HepG2 (cell line): ENCODE results near the gene PCAT6. TPM values are rescaled to one million over a fixed set of nuclear protein-coding genes. Genes with fewer than 3 reads are reported as not detected.

Source experiments
- ATAC-seq: fragments of 200-7000 bp; cut with Tn5 transposase; 3 replicates; pipeline ENCODE4 v1.9.1; 2020; ENCODE audit warnings: mild to moderate bottlenecking, moderate library complexity
- BruUV-seq: library from RNA; stranded (reverse); fragments of 400-500 nt; replicated peaks from 2 replicates; lab custom pipeline; 2021; lab: Mats Ljungman, UMichigan
- CTCF ChIA-PET: fragments of 300-600 bp; formaldehyde crosslinking; extraction: SDS; loops from one replicate; lab custom pipeline; 2021; ENCODE audit warnings: low total read pairs, inconsistent platforms, low intra/inter-chr PET ratio; lab: Yijun Ruan, JAX
- POLR2A ChIA-PET: fragments of 350-600 bp; sonication (Branson Sonifier 250); formaldehyde crosslinking; loops from one replicate; lab custom pipeline; 2020; ENCODE audit warnings: antibody characterized with exemption, inconsistent platforms; lab: Yijun Ruan, JAX
- DNase-seq: peaks from one replicate; pipeline ENCODE4 v3.0.0-alpha.2; 2015; ENCODE audit warnings: low spot score
- FAIRE-seq: peaks from 3 replicates; lab custom pipeline; 2011; peaks lifted over from hg19 to GRCh38; lab: Jason Lieb, UNC
- H2AFZ ChIP-seq: one replicate; pipeline ENCODE4 v1.6.1; 2011; ENCODE audit warnings: low read length, inconsistent platforms
- H3K27ac ChIP-seq: fragments of 300-600 bp; 3 replicates; pipeline ENCODE4 v1.8.0; 2011; ENCODE audit warnings: mixed run types, mild to moderate bottlenecking, mixed read lengths, low read length, inconsistent platforms; ENCODE audit not compliant: insufficient read depth; ENCODE audit errors: extremely low read length
- H3K27me3 ChIP-seq, 2 experiments: fragments of 200-600 bp in 1 of 2; 2 replicates in 1 of 2; 3 replicates in 1 of 2; pipeline versions ENCODE4 v1.6.0 to v1.8.0; 2011; ENCODE audit warnings: low read length in 2 of 2, mild to moderate bottlenecking in 2 of 2, moderate library complexity in 2 of 2, inconsistent platforms in 1 of 2; ENCODE audit not compliant: insufficient read depth in 2 of 2, control insufficient read depth in 1 of 2
- H3K36me3 ChIP-seq, 2 experiments: fragments of 200-600 bp in 1 of 2; replicated peaks in 1 of 2; 2 replicates in 1 of 2; 3 replicates in 1 of 2; pipeline versions ENCODE4 v1.5.1 to v1.8.0; 2011; ENCODE audit warnings: low read length in 2 of 2, inconsistent platforms in 1 of 2; ENCODE audit not compliant: insufficient read depth in 2 of 2, control insufficient read depth in 1 of 2
- H3K4me1 ChIP-seq: 2 replicates; pipeline ENCODE4 v1.5.1; 2012; ENCODE audit warnings: low read length, inconsistent platforms; ENCODE audit not compliant: insufficient read depth
- H3K4me2 ChIP-seq: 2 replicates; pipeline ENCODE4 v1.6.0; 2011; ENCODE audit warnings: low read depth, low read length, inconsistent platforms
- H3K4me3 ChIP-seq, 3 experiments: fragments of 200-600 bp in 1 of 3; sonication (generic), shearing (Covaris generic) in 1 of 3; replicated peaks in 1 of 3; 2 replicates each; pipeline ENCODE4 v1.5.1; 2011 to 2016; ENCODE audit warnings: low read length in 3 of 3, inconsistent platforms in 2 of 3, low read depth in 2 of 3, mild to moderate bottlenecking in 2 of 3, control low read depth in 1 of 3, mixed read lengths in 1 of 3; ENCODE audit not compliant: insufficient read depth in 1 of 3
- H3K79me2 ChIP-seq: one replicate; pipeline ENCODE4 v1.6.1; 2011; ENCODE audit warnings: low read length, inconsistent platforms; ENCODE audit not compliant: insufficient read depth
- H3K9ac ChIP-seq: 2 replicates; pipeline ENCODE4 v1.6.0; 2011; ENCODE audit warnings: mild to moderate bottlenecking, low read depth, low read length, inconsistent platforms; ENCODE audit not compliant: insufficient read depth
- H3K9me3 ChIP-seq: 2 replicates; pipeline ENCODE4 v1.5.1; 2012; ENCODE audit warnings: mild to moderate bottlenecking, low read length
- H4K20me1 ChIP-seq: 2 replicates; pipeline ENCODE4 v1.6.0; 2011; ENCODE audit warnings: inconsistent platforms, mild to moderate bottlenecking, low read length, moderate library complexity; ENCODE audit not compliant: insufficient read depth
- CEBPB ChIP-seq: IDR thresholded peaks from 2 replicates; pipeline ENCODE4 v1.6.1; 2011; ENCODE audit warnings: low read depth, low read length, improper control_type of control experiment, borderline replicate concordance
- CEBPG ChIP-seq: IDR thresholded peaks from 2 replicates; pipeline ENCODE4 v1.6.1; 2016
- ISX ChIP-seq: sonication (generic); formaldehyde crosslinking; conservative IDR thresholded peaks from 2 replicates; pipeline ENCODE4 v1.5.0; 2020; ENCODE audit warnings: missing genetic modification reagents
- TBX2 ChIP-seq: sonication (generic); formaldehyde crosslinking; IDR thresholded peaks from 2 replicates; pipeline ENCODE4 v1.5.0; 2020; ENCODE audit warnings: missing genetic modification reagents, mild to moderate bottlenecking, borderline replicate concordance
- WGBS: methylation state at CpG from one replicate; pipeline ENCODE4 v1.1.6; 2017; ENCODE audit warnings: low lambda C conversion rate; 5-methylcytosine and 5-hydroxymethylcytosine counted together
- in situ Hi-C: cut with HindIII; loops from 2 replicates; pipeline ENCODE4 v1.10.0; 2017; ENCODE audit warnings: low pct_unique_long_range_greater_than_20kb; ENCODE audit not compliant: extremely low pct_ligation_motif_present
- intact Hi-C: fragments of 100-400 bp; cut with micrococcal nuclease; formaldehyde crosslinking; loops from one replicate; pipeline ENCODE4 v1.10.0; 2022; ENCODE audit not compliant: unreplicated experiment
- polyA plus RNA-seq, 8 experiments: library from polyadenylated mRNA; depleted of rRNA in 3 of 8; stranded (reverse) in 7 of 8; unstranded in 1 of 8; fragments of >200 nt; fragmentation: Illumina TruSeq in 4 of 8; extraction: Trizol in 4 of 8; gene quantifications; 2 replicates each; pipeline versions ENCODE4 v1.2.1 to v1.2.3, GENCODE V29; 2011 to 2016; ENCODE audit warnings: low read depth in 4 of 8, missing spikeins in 1 of 8, mixed read lengths in 1 of 8; ENCODE audit not compliant: insufficient read depth in 1 of 8
- total RNA-seq, 5 experiments: library from RNA; depleted of rRNA; stranded (reverse); fragments of >200 nt; fragmentation: Illumina TruSeq; extraction: Trizol; gene quantifications; 2 replicates each; pipeline ENCODE4 v1.2.3, GENCODE V29; 2016; ENCODE audit warnings: low read depth in 1 of 5
- TF ChIP-seq, protein P1 (sequence below): sonication (generic); formaldehyde crosslinking; IDR thresholded peaks from 2 replicates; pipeline ENCODE4 v1.4.0; 2020; ENCODE audit warnings: missing genetic modification reagents

PCAT6 gene
- total and polyA plus RNA-seq, 2 of the 13 experiments (the other 11 are each of a cell fraction or from before 2014, with no cell fraction given) = 0.60 to 4.4 TPM

DNA sequence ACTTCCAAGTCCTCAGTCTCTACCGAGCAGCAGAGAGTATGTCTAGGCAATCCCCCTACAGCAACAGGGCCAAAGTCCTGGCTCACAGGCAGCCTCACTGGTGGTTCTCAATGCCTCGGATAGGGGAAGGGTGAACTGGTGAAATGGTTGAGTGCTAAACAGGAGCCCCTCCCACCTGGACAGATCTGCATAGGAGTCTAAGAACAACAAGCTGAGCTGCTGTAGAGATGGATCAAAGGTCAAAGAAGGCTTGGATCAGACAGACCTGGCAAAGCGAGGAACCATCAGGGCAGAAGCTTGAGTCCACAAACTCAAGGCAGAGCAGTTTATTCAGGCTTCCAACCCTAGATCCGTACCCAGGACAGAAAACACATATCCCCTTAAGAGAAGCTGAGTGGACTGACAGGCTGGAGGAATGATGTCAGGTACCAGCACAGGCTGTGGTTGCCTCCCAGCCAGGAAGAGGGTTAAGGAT is 46.4 kb downstream of the PCAT6 start (continued):
- TF ChIP-seq, protein P1, sequence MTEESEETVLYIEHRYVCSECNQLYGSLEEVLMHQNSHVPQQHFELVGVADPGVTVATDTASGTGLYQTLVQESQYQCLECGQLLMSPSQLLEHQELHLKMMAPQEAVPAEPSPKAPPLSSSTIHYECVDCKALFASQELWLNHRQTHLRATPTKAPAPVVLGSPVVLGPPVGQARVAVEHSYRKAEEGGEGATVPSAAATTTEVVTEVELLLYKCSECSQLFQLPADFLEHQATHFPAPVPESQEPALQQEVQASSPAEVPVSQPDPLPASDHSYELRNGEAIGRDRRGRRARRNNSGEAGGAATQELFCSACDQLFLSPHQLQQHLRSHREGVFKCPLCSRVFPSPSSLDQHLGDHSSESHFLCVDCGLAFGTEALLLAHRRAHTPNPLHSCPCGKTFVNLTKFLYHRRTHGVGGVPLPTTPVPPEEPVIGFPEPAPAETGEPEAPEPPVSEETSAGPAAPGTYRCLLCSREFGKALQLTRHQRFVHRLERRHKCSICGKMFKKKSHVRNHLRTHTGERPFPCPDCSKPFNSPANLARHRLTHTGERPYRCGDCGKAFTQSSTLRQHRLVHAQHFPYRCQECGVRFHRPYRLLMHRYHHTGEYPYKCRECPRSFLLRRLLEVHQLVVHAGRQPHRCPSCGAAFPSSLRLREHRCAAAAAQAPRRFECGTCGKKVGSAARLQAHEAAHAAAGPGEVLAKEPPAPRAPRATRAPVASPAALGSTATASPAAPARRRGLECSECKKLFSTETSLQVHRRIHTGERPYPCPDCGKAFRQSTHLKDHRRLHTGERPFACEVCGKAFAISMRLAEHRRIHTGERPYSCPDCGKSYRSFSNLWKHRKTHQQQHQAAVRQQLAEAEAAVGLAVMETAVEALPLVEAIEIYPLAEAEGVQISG (CRISPR knock-in tag) = peak; percentile 36; the same call in 1 of the 2 replicates

DNA sequence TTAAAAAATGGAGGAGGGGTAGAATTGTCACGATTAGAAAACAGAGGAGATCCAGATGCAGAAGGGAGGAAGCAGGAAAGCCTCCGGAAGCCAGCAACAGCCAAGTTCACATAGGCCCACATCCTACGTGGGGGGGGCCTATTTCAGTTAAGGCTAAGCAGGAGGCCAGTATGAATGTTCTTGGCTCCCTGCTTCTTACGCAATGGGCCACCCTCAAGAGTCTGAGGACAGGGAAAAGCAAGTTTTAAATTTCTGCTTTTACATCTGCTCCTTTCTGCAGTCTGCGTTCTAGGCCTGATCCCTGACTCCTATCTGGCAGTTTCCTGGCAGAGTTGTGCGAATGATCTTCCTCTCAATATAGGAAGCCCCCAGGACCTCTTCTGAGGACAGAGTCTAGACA is 47.6 kb downstream of the PCAT6 start:
- POLR2A ChIA-PET = interaction anchor here (1.4 kb wide), 1 partner anchor 50 kb away, joined by 4 read pairs; the partner anchor contains the start of gene KDM5B

More for the DNA sequence above, 47.6 kb downstream of the PCAT6 start:
- in situ Hi-C loops (loop anchor here (5.0 kb wide), 1 partner anchor 46 kb away; the partner anchor contains the start of gene PCAT6), intact Hi-C loops (no loop called here)
- TF ChIP-seq CEBPB = peak; percentile 73
- TF ChIP-seq ISX (CRISPR knock-in tag) = no peak
- peak; percentile 41; the same call in 1 of the 2 replicates for TF ChIP-seq CEBPG (CRISPR knock-in tag)
- TF ChIP-seq TBX2 = 0 out of 2 replicates have a peak, but pooled peaks have one; percentile 7
- CTCF ChIA-PET = no interaction called here
- Histone ChIP-seq H3K36me3 (peaks cover 1 to 7% of the 10 kb centered on the region in 2 experiments; a peak in 1 of 5 replicates), H3K79me2 (peaks cover 10% of the 10 kb centered on the region), H3K9me3 (no peaks in the 10 kb centered on the region), H2AFZ (no peak overlapping the region), H3K4me1 (peaks cover 68% of the 10 kb centered on the region), H3K4me2 (no peak overlapping the region), H4K20me1 (no peaks in the 10 kb centered on the region), H3K27me3 (no peaks in the 10 kb centered on the region; a peak in 1 of 5 replicates), H3K9ac (no peak overlapping the region), H3K4me3 (no peak overlapping the region), H3K27ac (peak overlapping the region; percentile 62)
- WGBS = 98% methylated on average over 6 of the region's 6 CpGs
- ATAC-seq = no peak
- DNase-seq = no peak
- FAIRE-seq = no peak
- BruUV-seq = no TSS peak
